ENCODE measurements around the gene CAMK2A.

DNA sequence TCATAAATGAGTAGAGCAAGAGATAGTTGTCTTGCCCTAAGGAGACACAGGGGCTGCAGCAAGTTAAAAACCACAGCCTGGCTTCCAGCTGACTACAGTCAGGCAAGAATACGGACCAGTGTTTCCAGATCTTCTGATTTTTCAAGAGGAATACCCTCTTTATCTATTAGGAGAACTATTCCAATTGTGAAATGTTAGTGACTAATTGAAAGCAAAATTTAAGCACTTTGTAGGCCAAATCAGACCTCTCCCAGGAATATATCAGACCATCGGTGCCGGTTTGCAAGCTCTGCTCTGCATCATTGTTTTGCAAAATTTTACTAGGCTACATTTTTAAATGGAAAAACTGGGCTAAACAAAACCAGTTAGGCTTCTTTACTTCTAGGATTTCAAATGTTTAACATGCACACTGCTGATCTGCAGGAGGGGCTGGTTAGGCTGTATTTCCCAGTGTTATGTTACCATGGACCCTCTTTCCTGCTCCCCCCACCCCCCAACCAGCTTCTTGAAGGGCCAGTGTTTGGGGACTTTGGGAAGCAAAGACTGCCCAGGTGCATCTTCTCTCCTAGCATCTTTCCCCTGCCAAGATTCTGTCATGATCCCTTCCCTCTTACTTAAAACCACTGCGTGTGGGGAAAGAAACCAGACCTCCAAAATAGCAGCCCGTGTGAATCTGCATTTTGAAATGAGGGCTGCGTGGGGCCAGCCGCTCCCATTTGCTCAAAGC, 14.2 kb upstream of the CAMK2A start:
- TF ChIP-seq CTCF (conservative IDR thresholded peaks at IDR 0.05; ENCODE audit: low read length) (no peak), EZH2phosphoT487 (IDR thresholded peaks at IDR 0.05; ENCODE audit: borderline replicate concordance, low read depth, low read length) (no peak)
